ENCODE results near the gene CUL3. TPM values are rescaled to one million over a fixed set of nuclear protein-coding genes. Genes with fewer than 3 reads are reported as not detected.

CUL3 gene
- total RNA-seq, 1 experiment from 2014 or later: 114 TPM

DNA sequence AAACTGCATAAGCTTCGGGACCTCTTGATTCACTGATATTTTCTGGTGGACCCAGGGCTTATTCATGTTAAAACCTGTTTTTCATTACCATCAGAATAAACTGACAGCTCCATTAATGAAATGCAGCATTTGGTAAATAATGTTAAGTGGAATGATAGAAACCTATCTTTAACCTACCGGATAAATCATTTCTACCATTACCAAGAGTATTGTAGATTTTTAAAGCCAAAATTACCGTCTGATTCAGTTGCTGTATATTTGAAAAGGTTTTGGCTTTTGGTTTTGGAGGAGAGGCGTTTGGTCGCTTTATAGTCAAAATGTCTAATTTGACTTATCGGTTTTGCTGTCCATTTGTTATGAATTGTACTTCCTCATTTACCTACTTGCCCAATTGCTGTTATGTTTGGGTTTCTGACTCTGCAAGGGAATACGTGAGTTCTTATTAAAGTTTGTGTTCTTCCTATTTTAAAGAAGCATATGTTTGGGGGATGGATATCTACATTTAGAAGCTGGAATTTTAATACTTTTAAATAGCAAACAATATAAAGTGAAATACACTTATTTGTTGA lies 1.0 kb upstream of the CUL3 start:
- no peak overlapping the region for H2BK120ac ChIP-seq (ENCODE audit: low read depth, low read length, poor library complexity, severe bottlenecking)
- no peak overlapping the region for H3K56ac ChIP-seq (ENCODE audit: insufficient read length, low read depth, low read length)
- Mint-ChIP-seq H3K27ac (peak overlapping the region in 2 of 3 experiments; percentile 45 to 94; a peak in 2 of 7 replicates), H3K9me3 (no peaks in the 10 kb centered on the region), H3K4me1 (peaks cover 28 to 35% of the 10 kb centered on the region in 2 experiments), H3K27me3 (ENCODE audit: low read depth) (no peaks in the 10 kb centered on the region), H3K36me3 (ENCODE audit: insufficient read depth in 1 of 3, low read depth in 3 of 3) (peaks cover 5 to 11% (median 6%) of the 10 kb centered on the region in 3 experiments; a peak in 5 of 7 replicates), H3K4me3 (peak overlapping the region; percentile 88 to 90)
- no peak overlapping the region for H3K27ac ChIP-seq (ENCODE audit: insufficient read length, low read depth, low read length)
- H3K18ac ChIP-seq (ENCODE audit: insufficient read length, low read depth, low read length): no peak overlapping the region
- H4K91ac ChIP-seq (ENCODE audit: insufficient read length, low read depth, low read length): no peak overlapping the region
- H2BK15ac ChIP-seq (ENCODE audit: low read depth, low read length): no peak overlapping the region
- H3K23me2 ChIP-seq (ENCODE audit: insufficient read length, low read depth, low read length, poor library complexity, severe bottlenecking): peaks cover 5% of the 10 kb centered on the region
- H2BK12ac ChIP-seq (ENCODE audit: insufficient read length, low read depth, low read length): no peak overlapping the region
- H3K9me3 ChIP-seq (ENCODE audit: control insufficient read depth, low read depth, low read length): no peaks in the 10 kb centered on the region
- H2AFZ ChIP-seq (ENCODE audit: low read length): no peak overlapping the region
- H3K4ac ChIP-seq (ENCODE audit: low read depth, low read length): no peak overlapping the region
- no peak for TF ChIP-seq CTCF (conservative IDR thresholded peaks at IDR 0.05)
- peaks cover 4% of the 10 kb centered on the region; the same call in 1 of the 2 replicates for H3K4me1 ChIP-seq (ENCODE audit: insufficient read depth, low read length)
- H3K79me2 ChIP-seq (ENCODE audit: insufficient read depth, low read length): peaks cover 27% of the 10 kb centered on the region
- no CpG with 5 or more reads among the region's 7 CpGs for WGBS (ENCODE audit: extremely low coverage, insufficient read length, low lambda C conversion rate)
- no peak for DNase-seq
- H3K23ac ChIP-seq (ENCODE audit: insufficient read length, low read depth, low read length): no peak overlapping the region
- H2BK5ac ChIP-seq (ENCODE audit: insufficient read length, low read length): no peak overlapping the region
- H4K8ac ChIP-seq (replicated peaks; ENCODE audit: insufficient read length, low read depth, low read length): no peak overlapping the region
- H3K9ac ChIP-seq (ENCODE audit: extremely low read depth, insufficient read length, low read length): peak overlapping the region; percentile 35
- H2AK5ac ChIP-seq (ENCODE audit: insufficient read length, low read length): no peak overlapping the region
- H4K20me1 ChIP-seq (ENCODE audit: control insufficient read depth, insufficient read depth, insufficient read length): no peaks in the 10 kb centered on the region
- peaks cover 2% of the 10 kb centered on the region for H3K79me1 ChIP-seq (ENCODE audit: insufficient read depth, low read depth, low read length, poor library complexity, severe bottlenecking)
- H3T11ph ChIP-seq (ENCODE audit: low read length): no peak overlapping the region
- H4K5ac ChIP-seq (ENCODE audit: insufficient read length, low read depth, low read length): no peak overlapping the region
- H3K27me3 ChIP-seq (ENCODE audit: insufficient read depth, low read length): no peaks in the 10 kb centered on the region
- H3K14ac ChIP-seq (ENCODE audit: insufficient read depth, low read length): no peak overlapping the region
- peak overlapping the region; percentile 63 for H3K4me2 ChIP-seq (ENCODE audit: insufficient read depth, insufficient read length, low read length)
- H2BK20ac ChIP-seq (ENCODE audit: low read depth, low read length, poor library complexity, severe bottlenecking): no peak overlapping the region

Data from H9 (cell line).